Smooth muscle cell (in vitro differentiated cells): ENCODE results near the gene PNMA8A. TPM values are rescaled to one million over a fixed set of nuclear protein-coding genes. Genes with fewer than 3 reads are reported as not detected.

Source experiments
- DNase-seq: peaks from one replicate; lab custom pipeline; 2025; ENCODE audit not compliant: unreplicated experiment; lab: John Stamatoyannopoulos, UW
- H2AFZ ChIP-seq: fragments of 200-600 bp; sonication (generic); 2 replicates; pipeline ENCODE4 v1.6.0; 2016; ENCODE audit warnings: antibody characterized with exemption, low read depth, mild to moderate bottlenecking
- H3F3A ChIP-seq: fragments of 200-600 bp; sonication (generic); 2 replicates; pipeline ENCODE4 v1.6.0; 2017; ENCODE audit warnings: antibody characterized with exemption, low read depth
- H3K27ac ChIP-seq: fragments of 200-600 bp; sonication (generic); 2 replicates; pipeline ENCODE4 v1.5.1; 2016; ENCODE audit warnings: low read depth, mild to moderate bottlenecking
- H3K27me3 ChIP-seq: fragments of 200-600 bp; sonication (generic); 2 replicates; pipeline ENCODE4 v1.6.1; 2016; ENCODE audit warnings: low read depth, mild to moderate bottlenecking
- H3K36me3 ChIP-seq: fragments of 200-600 bp; sonication (generic); 2 replicates; pipeline ENCODE4 v1.5.1; 2016; ENCODE audit warnings: low read depth
- H3K4me1 ChIP-seq: fragments of 200-600 bp; sonication (generic); 2 replicates; pipeline ENCODE4 v1.5.1; 2016; ENCODE audit warnings: low read depth
- H3K4me2 ChIP-seq: fragments of 200-600 bp; sonication (generic); 2 replicates; pipeline ENCODE4 v1.6.0; 2016; ENCODE audit warnings: mild to moderate bottlenecking
- H3K4me3 ChIP-seq: fragments of 200-600 bp; sonication (generic); 2 replicates; pipeline ENCODE4 v1.5.1; 2016; ENCODE audit warnings: mild to moderate bottlenecking
- H3K79me2 ChIP-seq: fragments of 200-600 bp; sonication (generic); 2 replicates; pipeline ENCODE4 v1.6.0; 2016; ENCODE audit warnings: low read depth, mild to moderate bottlenecking
- H3K9ac ChIP-seq: fragments of 200-600 bp; sonication (generic); 2 replicates; pipeline ENCODE4 v1.6.0; 2016; ENCODE audit warnings: low read depth
- H3K9me3 ChIP-seq: fragments of 200-600 bp; sonication (generic); replicated peaks from 2 replicates; pipeline ENCODE4 v1.5.1; 2016; ENCODE audit warnings: low read depth
- H4K20me1 ChIP-seq: fragments of 200-600 bp; sonication (generic); 2 replicates; pipeline ENCODE4 v1.6.0; 2016; ENCODE audit warnings: low read depth
- CTCF ChIP-seq: fragments of 200-600 bp; sonication (generic); IDR thresholded peaks from 2 replicates; pipeline ENCODE4 v1.5.1; 2017; ENCODE audit warnings: borderline replicate concordance, mild to moderate bottlenecking, antibody characterized with exemption; ENCODE audit not compliant: insufficient read depth, poor library complexity, severe bottlenecking
- WGBS: methylation state at CpG from one replicate; pipeline ENCODE4 v1.1.7; 2016; ENCODE audit warnings: low lambda C conversion rate; 5-methylcytosine and 5-hydroxymethylcytosine counted together
- polyA plus RNA-seq: library from polyadenylated mRNA; unstranded; fragments of >200 nt; fragmentation: Nextera tagmentation; extraction: Ambion mirVana; gene quantifications from 2 replicates; pipeline ENCODE4 v1.2.1, GENCODE V29; 2016
- total RNA-seq: library from RNA; depleted of rRNA; stranded (reverse); fragments of >200 nt; gene quantifications from 2 replicates; pipeline ENCODE4 v1.2.3, GENCODE V29; 2014

PNMA8A gene
- 6.5 and 16.4 TPM in 2 replicates for total RNA-seq
- polyA plus RNA-seq: 3.6 and 5.9 TPM in 2 replicates

DNA sequence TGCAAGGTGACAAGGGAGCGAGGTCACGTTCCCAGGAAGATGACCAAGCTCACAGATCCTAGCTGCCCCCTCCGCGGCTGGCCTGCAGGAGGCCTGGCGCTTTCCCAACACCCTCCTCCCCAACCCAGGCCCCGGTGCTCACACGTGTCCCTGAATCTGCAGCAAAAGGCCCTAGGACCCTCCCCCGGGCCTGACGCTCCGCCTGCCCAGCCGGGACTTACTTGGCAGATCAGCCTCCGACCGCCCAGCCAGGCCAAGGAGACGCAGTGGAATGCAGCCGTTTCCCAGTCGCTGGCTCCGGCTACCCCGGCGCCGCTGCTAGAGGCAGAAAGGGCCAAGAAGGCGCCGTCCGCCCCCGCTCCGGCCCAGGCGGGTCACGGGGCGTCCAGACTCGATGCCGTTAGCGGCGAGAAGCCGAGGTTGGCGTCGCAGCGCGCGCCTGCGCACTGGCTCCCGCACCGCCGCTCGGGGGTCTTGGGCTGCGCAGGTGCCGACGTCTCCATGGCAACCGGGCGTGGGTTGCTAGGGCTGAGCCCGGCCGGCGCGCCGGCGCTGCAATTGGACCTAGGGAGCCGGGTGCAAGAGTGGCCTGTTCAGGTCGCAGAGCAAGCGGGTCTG is at the start of gene PNMA8A:
PNMA8A (minus strand) TSS at position 448 of the 618 bp plus-strand sequence. CDS start 528 bp downstream, outside the sequence.
- H2AFZ ChIP-seq: peak within 1 kb of the TSS; percentile 80
- 3% methylated on average over 43 of the region's 57 CpGs for WGBS
- H3K4me2 ChIP-seq: peak within 1 kb of the TSS; percentile 92
- H3K36me3 ChIP-seq: no peaks in the 10 kb centered on the region
- peaks cover 13% of the 10 kb centered on the region for H3K4me1 ChIP-seq
- no peaks in the 10 kb centered on the region for H3K9me3 ChIP-seq
- no peaks in the 10 kb centered on the region for H4K20me1 ChIP-seq
- no peaks in the 10 kb centered on the region for H3F3A ChIP-seq
- H3K27ac ChIP-seq: peak within 1 kb of the TSS; percentile 39
- no peak for TF ChIP-seq CTCF
- H3K4me3 ChIP-seq: peak within 1 kb of the TSS; percentile 59
- H3K9ac ChIP-seq: peak within 1 kb of the TSS; percentile 33
- H3K27me3 ChIP-seq: no peaks in the 10 kb centered on the region
- peak; percentile 50 for DNase-seq
- no peaks in the 10 kb centered on the region for H3K79me2 ChIP-seq

DNA sequence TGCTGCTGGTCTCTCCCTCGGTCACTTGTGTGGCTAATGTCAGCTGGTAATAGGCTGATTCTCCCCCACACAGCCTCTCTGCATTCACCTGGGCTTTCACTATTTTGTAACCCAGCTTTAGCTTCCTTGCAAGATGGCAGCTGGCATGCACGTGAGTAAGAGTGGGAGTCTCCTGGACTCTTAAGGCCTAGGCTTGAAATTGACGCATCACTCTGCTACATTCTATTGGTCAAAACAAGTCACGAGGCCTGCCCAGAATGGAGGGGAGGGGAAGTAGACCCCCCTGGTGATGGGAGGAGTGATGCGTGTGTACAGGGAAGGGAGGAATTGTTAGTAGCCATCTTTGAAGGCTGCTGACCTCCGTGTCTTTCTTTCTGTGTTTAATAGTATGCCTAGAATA is 49.3 kb upstream of the PNMA8A start:
- Histone ChIP-seq H3K27ac (no peak overlapping the region), H3K27me3 (no peaks in the 10 kb centered on the region), H3F3A (no peaks in the 10 kb centered on the region), H3K9me3 (no peaks in the 10 kb centered on the region), H2AFZ (no peak overlapping the region), H3K36me3 (no peaks in the 10 kb centered on the region), H3K9ac (no peak overlapping the region), H3K79me2 (no peaks in the 10 kb centered on the region), H4K20me1 (no peaks in the 10 kb centered on the region), H3K4me2 (no peak overlapping the region), H3K4me3 (no peak overlapping the region), H3K4me1 (no peaks in the 10 kb centered on the region)
- no peak for DNase-seq
- WGBS: 85% methylated on average over 6 of the region's 6 CpGs
- TF ChIP-seq CTCF: no peak

DNA sequence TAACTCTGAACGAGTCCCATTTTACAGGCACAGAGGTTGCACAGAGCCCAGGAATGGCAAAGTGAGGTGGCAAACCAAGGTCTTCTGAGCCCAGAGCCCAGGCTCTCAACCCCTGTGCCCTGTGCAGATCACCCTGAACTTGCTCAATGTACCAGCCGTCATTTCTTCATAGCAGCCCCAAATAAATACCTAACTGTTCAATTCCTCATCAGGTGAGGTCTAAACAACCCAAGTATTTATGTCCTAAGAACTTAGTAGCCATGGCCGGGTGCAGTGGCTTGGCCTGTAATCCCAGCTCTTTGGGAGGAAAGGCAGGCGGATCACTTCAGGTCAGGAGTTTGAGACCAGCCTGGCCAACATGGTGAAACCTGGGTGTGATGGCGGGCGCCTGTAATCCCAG is 46.1 kb upstream of the PNMA8A start:
- DNase-seq: no peak
- Histone ChIP-seq H3K4me3 (no peak overlapping the region), H3K9me3 (no peaks in the 10 kb centered on the region), H2AFZ (no peak overlapping the region), H3F3A (no peaks in the 10 kb centered on the region), H3K79me2 (no peaks in the 10 kb centered on the region), H4K20me1 (no peaks in the 10 kb centered on the region), H3K4me2 (no peak overlapping the region), H3K27me3 (no peaks in the 10 kb centered on the region), H3K4me1 (no peaks in the 10 kb centered on the region), H3K36me3 (no peaks in the 10 kb centered on the region), H3K9ac (no peak overlapping the region), H3K27ac (no peak overlapping the region)
- TF ChIP-seq CTCF: no peak
- 80% methylated on average over 6 of the region's 6 CpGs for WGBS

DNA sequence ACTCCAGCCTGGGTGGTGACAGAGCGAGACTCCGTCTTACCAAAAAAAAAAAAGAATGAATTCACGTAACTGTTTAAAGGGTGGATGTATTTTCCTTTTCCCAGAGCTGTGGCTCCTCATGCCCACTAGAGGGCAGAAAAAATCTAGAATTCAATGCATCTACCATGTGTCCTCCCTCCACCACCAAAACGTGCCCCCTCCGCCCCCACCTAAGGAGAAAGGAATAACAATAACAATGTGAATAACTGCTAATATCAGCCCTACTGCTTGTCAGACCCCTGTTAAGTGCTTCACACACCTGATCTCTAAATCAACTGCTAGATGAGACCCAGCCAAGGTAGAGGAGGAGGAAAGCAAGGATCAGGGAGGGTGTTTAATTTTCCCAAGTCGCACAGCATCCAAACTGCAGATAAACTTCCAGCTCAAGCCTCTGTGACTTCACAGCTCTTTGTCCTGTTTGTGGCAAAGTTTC is 44.6 kb upstream of the PNMA8A start:
- H3K27me3 ChIP-seq: no peaks in the 10 kb centered on the region
- no peak overlapping the region for H3K4me2 ChIP-seq
- H3K4me1 ChIP-seq: no peaks in the 10 kb centered on the region
- no peaks in the 10 kb centered on the region for H3K36me3 ChIP-seq
- no peaks in the 10 kb centered on the region for H3K9me3 ChIP-seq
- H3K9ac ChIP-seq: no peak overlapping the region
- no peaks in the 10 kb centered on the region for H4K20me1 ChIP-seq
- H3F3A ChIP-seq: no peaks in the 10 kb centered on the region
- H3K27ac ChIP-seq: no peak overlapping the region
- no peak for DNase-seq
- H3K4me3 ChIP-seq: no peak overlapping the region
- peak; percentile 65 for TF ChIP-seq CTCF
- no peak overlapping the region for H2AFZ ChIP-seq
- no peaks in the 10 kb centered on the region for H3K79me2 ChIP-seq
- WGBS: 29% methylated on average over 6 of the region's 6 CpGs
